ENCODE results near the gene GLI3. TPM values are rescaled to one million over a fixed set of nuclear protein-coding genes. Genes with fewer than 3 reads are reported as not detected.

Gene GLI3
- total and polyA plus RNA-seq, 10 of the 15 experiments (the other 5 are each of a cell fraction or from before 2014, with no cell fraction given), result 0.01 TPM; not detected in 8

DNA sequence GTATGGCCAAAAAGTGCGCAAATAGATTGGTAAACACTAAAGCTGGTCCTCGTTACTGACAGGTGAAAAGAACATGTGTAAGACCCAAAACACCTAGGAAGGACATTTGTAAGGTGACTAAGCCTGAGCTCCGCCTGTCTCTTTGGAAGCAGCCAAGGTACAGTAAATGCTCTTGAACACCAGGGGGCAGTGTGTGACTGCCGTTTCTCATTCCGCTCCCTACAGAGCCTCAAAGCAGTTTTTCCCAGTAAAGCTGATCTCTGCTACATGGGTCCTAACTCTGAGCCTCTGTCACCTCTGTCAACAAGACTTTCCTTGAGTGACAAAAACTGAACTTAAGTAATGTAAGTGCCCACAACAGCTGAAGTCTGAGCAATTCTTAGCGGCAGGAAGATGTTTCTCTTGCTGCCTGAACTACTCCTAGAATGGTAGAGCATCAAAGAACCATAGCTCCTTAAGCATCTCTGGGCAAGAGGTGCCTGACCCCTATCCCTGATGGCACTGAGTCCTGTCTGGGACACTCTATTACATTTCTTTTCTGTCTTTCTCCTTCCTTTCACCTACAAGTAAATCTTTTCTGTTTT lies 296.2 kb downstream of the GLI3 start (continued):
- TF ChIP-seq ESRRA (IDR thresholded peaks at IDR 0.05; ENCODE audit: low read length), result no peak
- no peak for TF ChIP-seq NR2C2 (IDR thresholded peaks at IDR 0.05; ENCODE audit: borderline replicate concordance, control insufficient read depth, insufficient read length, low read depth)
- no peak for TF ChIP-seq ZNF274 (IDR thresholded peaks at IDR 0.05; ENCODE audit: insufficient read depth, insufficient read length)
- TF ChIP-seq, protein P1, sequence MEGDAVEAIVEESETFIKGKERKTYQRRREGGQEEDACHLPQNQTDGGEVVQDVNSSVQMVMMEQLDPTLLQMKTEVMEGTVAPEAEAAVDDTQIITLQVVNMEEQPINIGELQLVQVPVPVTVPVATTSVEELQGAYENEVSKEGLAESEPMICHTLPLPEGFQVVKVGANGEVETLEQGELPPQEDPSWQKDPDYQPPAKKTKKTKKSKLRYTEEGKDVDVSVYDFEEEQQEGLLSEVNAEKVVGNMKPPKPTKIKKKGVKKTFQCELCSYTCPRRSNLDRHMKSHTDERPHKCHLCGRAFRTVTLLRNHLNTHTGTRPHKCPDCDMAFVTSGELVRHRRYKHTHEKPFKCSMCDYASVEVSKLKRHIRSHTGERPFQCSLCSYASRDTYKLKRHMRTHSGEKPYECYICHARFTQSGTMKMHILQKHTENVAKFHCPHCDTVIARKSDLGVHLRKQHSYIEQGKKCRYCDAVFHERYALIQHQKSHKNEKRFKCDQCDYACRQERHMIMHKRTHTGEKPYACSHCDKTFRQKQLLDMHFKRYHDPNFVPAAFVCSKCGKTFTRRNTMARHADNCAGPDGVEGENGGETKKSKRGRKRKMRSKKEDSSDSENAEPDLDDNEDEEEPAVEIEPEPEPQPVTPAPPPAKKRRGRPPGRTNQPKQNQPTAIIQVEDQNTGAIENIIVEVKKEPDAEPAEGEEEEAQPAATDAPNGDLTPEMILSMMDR (IDR thresholded peaks at IDR 0.05 in 2 of 3, conservative IDR thresholded peaks at IDR 0.05 in 1 of 3; ENCODE audit: control insufficient read depth in 2 of 3, extremely low read depth in 1 of 3, insufficient read depth in 1 of 3, low read depth in 3 of 3, low read length in 3 of 3), result peak; percentile 78 to 87 (median 86)
- TF ChIP-seq, protein P2, sequence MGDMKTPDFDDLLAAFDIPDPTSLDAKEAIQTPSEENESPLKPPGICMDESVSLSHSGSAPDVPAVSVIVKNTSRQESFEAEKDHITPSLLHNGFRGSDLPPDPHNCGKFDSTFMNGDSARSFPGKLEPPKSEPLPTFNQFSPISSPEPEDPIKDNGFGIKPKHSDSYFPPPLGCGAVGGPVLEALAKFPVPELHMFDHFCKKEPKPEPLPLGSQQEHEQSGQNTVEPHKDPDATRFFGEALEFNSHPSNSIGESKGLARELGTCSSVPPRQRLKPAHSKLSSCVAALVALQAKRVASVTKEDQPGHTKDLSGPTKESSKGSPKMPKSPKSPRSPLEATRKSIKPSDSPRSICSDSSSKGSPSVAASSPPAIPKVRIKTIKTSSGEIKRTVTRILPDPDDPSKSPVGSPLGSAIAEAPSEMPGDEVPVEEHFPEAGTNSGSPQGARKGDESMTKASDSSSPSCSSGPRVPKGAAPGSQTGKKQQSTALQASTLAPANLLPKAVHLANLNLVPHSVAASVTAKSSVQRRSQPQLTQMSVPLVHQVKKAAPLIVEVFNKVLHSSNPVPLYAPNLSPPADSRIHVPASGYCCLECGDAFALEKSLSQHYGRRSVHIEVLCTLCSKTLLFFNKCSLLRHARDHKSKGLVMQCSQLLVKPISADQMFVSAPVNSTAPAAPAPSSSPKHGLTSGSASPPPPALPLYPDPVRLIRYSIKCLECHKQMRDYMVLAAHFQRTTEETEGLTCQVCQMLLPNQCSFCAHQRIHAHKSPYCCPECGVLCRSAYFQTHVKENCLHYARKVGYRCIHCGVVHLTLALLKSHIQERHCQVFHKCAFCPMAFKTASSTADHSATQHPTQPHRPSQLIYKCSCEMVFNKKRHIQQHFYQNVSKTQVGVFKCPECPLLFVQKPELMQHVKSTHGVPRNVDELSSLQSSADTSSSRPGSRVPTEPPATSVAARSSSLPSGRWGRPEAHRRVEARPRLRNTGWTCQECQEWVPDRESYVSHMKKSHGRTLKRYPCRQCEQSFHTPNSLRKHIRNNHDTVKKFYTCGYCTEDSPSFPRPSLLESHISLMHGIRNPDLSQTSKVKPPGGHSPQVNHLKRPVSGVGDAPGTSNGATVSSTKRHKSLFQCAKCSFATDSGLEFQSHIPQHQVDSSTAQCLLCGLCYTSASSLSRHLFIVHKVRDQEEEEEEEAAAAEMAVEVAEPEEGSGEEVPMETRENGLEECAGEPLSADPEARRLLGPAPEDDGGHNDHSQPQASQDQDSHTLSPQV (IDR thresholded peaks at IDR 0.05), result no peak
- TF ChIP-seq HDAC6 (IDR thresholded peaks at IDR 0.05; ENCODE audit: unreplicated experiment), result no peak
- no peak for TF ChIP-seq NFYA (IDR thresholded peaks at IDR 0.05; ENCODE audit: borderline replicate concordance, low read depth, low read length)
- no peak for TF ChIP-seq JUND (IDR thresholded peaks at IDR 0.05; ENCODE audit: low read depth, low read length)

All from GM12878 (cell line).